ENCODE measurements around the gene RPUSD1.

Gene RPUSD1

GRCh38 chr16:798666-799065 is 10.5 kb upstream of the RPUSD1 start:
- DNase-seq, result no peak

GRCh38 chr16:797686-798085 is 9.5 kb upstream of the RPUSD1 start:
- DNase-seq, result no peak

GRCh38 chr16:797120-797420 is 8.9 kb upstream of the RPUSD1 start:
- no peak for DNase-seq

- DNase-seq, result no peak
Measured at GRCh38 chr16:796296-797119, 8.3 kb upstream of the RPUSD1 start.

- no peak for DNase-seq
Measured at GRCh38 chr16:795580-796229, 7.5 kb upstream of the RPUSD1 start.

- DNase-seq, result no peak
Measured at GRCh38 chr16:794853-795466, 6.8 kb upstream of the RPUSD1 start.

GRCh38 chr16:794091-794822 is 6.1 kb upstream of the RPUSD1 start:
- DNase-seq, result no peak

GRCh38 chr16:793414-793813 is 5.2 kb upstream of the RPUSD1 start:
- DNase-seq, result no peak

- no peak for DNase-seq
Measured at GRCh38 chr16:792221-792995, 4.2 kb upstream of the RPUSD1 start.

- no peak for DNase-seq
Measured at GRCh38 chr16:791131-791530, 3.0 kb upstream of the RPUSD1 start.

GRCh38 chr16:790086-790485 is 1.9 kb upstream of the RPUSD1 start:
- DNase-seq, result no peak

GRCh38 chr16:789191-789850 is 1.1 kb upstream of the RPUSD1 start:
- no peak for DNase-seq

- DNase-seq, result peak; percentile 97
Measured at GRCh38 chr16:788399-789126, 382 bp upstream of the RPUSD1 start, which contains the start of gene CHTF18. Gene CHTF18 (plus strand): TSS chr16:788620. CDS start chr16:788685, 65 bp downstream.

- DNase-seq, result no peak
Measured at GRCh38 chr16:787321-787966, 737 bp downstream of the RPUSD1 start.

GRCh38 chr16:785563-786535 is 2.3 kb downstream of the RPUSD1 start:
- peak; percentile 52 for DNase-seq

- no peak for DNase-seq
Measured at GRCh38 chr16:784431-784830, 3.8 kb downstream of the RPUSD1 start.

GRCh38 chr16:783404-784161 is 4.6 kb downstream of the RPUSD1 start:
- DNase-seq, result no peak

- DNase-seq, result no peak
Measured at GRCh38 chr16:782766-783403, 5.3 kb downstream of the RPUSD1 start.
